Measurements from ENCODE around the gene ASB15. TPM values are rescaled to one million over a fixed set of nuclear protein-coding genes. Genes with fewer than 3 reads are reported as not detected.

Gene ASB15
- total RNA-seq, 1 donor: not detected

GRCh38 chr7:123677061-123677715, 75.6 kb downstream of the ASB15 start:
- no peak for DNase-seq (ENCODE audit: insufficient read length, low spot score, missing footprints)
- Histone ChIP-seq H3K9me3 (ENCODE audit: low read depth, low read length) (no peaks in the 10 kb centered on the region), H3K27ac (ENCODE audit: low read depth, low read length) (no peak overlapping the region), H2AFZ (ENCODE audit: low read length) (no peak overlapping the region), H3K27me3 (ENCODE audit: insufficient read depth, low read length) (no peaks in the 10 kb centered on the region), H3K36me3 (ENCODE audit: insufficient read depth, low read length) (peaks cover 8% of the 10 kb centered on the region), H3K4me1 (ENCODE audit: insufficient read depth, low read length) (no peaks in the 10 kb centered on the region), H3K4me3 (ENCODE audit: insufficient read depth, low read length) (no peak overlapping the region), H3K79me2 (ENCODE audit: insufficient read depth, low read length) (no peaks in the 10 kb centered on the region), H3K4me2 (ENCODE audit: insufficient read depth, low read length) (no peak overlapping the region), H4K20me1 (ENCODE audit: insufficient read depth, low read length) (peaks cover 2% of the 10 kb centered on the region)
- TF ChIP-seq CTCF (IDR thresholded peaks at IDR 0.05; ENCODE audit: extremely low read depth, low read depth, low read length): no peak

GRCh38 chr7:123679614-123680013, 78.0 kb downstream of the ASB15 start:
- H3K4me3 ChIP-seq (ENCODE audit: insufficient read depth, low read length): no peak overlapping the region
- peaks cover 8% of the 10 kb centered on the region for H3K36me3 ChIP-seq (ENCODE audit: insufficient read depth, low read length)
- H4K20me1 ChIP-seq (ENCODE audit: insufficient read depth, low read length): peaks cover 2% of the 10 kb centered on the region
- H3K9me3 ChIP-seq (ENCODE audit: low read depth, low read length): no peaks in the 10 kb centered on the region
- H3K79me2 ChIP-seq (ENCODE audit: insufficient read depth, low read length): no peaks in the 10 kb centered on the region
- H3K27ac ChIP-seq (ENCODE audit: low read depth, low read length): no peak overlapping the region
- DNase-seq (ENCODE audit: insufficient read length, low spot score, missing footprints): no peak
- no peaks in the 10 kb centered on the region for H3K27me3 ChIP-seq (ENCODE audit: insufficient read depth, low read length)
- H2AFZ ChIP-seq (ENCODE audit: low read length): no peak overlapping the region
- H3K4me2 ChIP-seq (ENCODE audit: insufficient read depth, low read length): no peak overlapping the region
- peaks cover 4% of the 10 kb centered on the region for H3K4me1 ChIP-seq (ENCODE audit: insufficient read depth, low read length)
- no peak for TF ChIP-seq CTCF (IDR thresholded peaks at IDR 0.05; ENCODE audit: extremely low read depth, low read depth, low read length)

DNA sequence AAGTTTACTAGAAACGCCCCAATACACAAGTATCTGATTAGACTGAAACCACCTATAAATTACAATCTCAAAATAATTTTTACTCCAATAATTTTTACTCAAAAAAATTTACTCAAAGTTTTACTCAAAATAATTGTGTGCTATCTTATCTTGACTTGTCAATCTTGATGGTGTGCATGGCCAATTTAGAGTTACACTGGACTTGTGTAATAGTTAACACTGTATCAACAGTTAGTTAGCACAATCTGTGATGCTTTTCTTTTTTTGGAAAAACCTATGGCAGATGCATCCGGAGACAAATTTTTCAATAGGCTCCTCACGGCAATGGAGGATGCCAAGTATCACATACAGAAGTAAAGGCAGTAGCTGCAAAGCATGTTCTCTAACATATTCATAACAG, 79.0 kb downstream of the ASB15 start:
- H3K4me3 ChIP-seq (ENCODE audit: insufficient read depth, low read length): no peak overlapping the region
- H3K4me1 ChIP-seq (ENCODE audit: insufficient read depth, low read length): peaks cover 4% of the 10 kb centered on the region
- H3K27me3 ChIP-seq (ENCODE audit: insufficient read depth, low read length): no peaks in the 10 kb centered on the region
- no peaks in the 10 kb centered on the region for H3K79me2 ChIP-seq (ENCODE audit: insufficient read depth, low read length)
- H4K20me1 ChIP-seq (ENCODE audit: insufficient read depth, low read length): peaks cover 2% of the 10 kb centered on the region
- H3K4me2 ChIP-seq (ENCODE audit: insufficient read depth, low read length): no peak overlapping the region
- H3K36me3 ChIP-seq (ENCODE audit: insufficient read depth, low read length): peaks cover 8% of the 10 kb centered on the region
- DNase-seq (ENCODE audit: insufficient read length, low spot score, missing footprints): no peak
- no peak for TF ChIP-seq CTCF (IDR thresholded peaks at IDR 0.05; ENCODE audit: extremely low read depth, low read depth, low read length)
- no peak overlapping the region for H2AFZ ChIP-seq (ENCODE audit: low read length)
- H3K27ac ChIP-seq (ENCODE audit: low read depth, low read length): no peak overlapping the region
- no peaks in the 10 kb centered on the region for H3K9me3 ChIP-seq (ENCODE audit: low read depth, low read length)

DNA sequence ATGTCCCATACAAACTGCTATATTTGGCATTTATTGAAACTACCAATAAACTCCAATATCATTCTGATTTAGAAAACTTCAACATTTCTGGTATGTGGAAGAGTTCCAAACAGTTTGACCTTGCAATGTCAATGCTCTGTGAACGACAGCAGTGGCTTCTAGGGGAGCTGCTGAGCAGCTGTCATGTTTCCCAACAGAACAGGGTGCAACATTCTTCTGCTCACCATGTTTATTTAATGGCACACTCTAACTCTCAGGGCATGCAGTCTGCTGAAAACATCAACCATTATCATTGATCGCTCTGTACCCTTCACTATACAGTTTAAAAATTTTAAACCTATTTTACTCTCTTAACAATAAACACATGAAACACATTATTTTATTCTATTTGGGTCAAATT, 79.9 kb downstream of the ASB15 start:
- Histone ChIP-seq H3K4me1 (ENCODE audit: insufficient read depth, low read length) (peaks cover 4% of the 10 kb centered on the region), H3K4me2 (ENCODE audit: insufficient read depth, low read length) (no peak overlapping the region), H3K27ac (ENCODE audit: low read depth, low read length) (no peak overlapping the region), H4K20me1 (ENCODE audit: insufficient read depth, low read length) (peaks cover 2% of the 10 kb centered on the region), H3K27me3 (ENCODE audit: insufficient read depth, low read length) (no peaks in the 10 kb centered on the region), H3K79me2 (ENCODE audit: insufficient read depth, low read length) (no peaks in the 10 kb centered on the region), H2AFZ (ENCODE audit: low read length) (no peak overlapping the region), H3K36me3 (ENCODE audit: insufficient read depth, low read length) (peaks cover 8% of the 10 kb centered on the region), H3K9me3 (ENCODE audit: low read depth, low read length) (no peaks in the 10 kb centered on the region), H3K4me3 (ENCODE audit: insufficient read depth, low read length) (no peak overlapping the region)
- TF ChIP-seq CTCF (IDR thresholded peaks at IDR 0.05; ENCODE audit: extremely low read depth, low read depth, low read length): no peak
- no peak for DNase-seq (ENCODE audit: insufficient read length, low spot score, missing footprints)
